Limb (tissue), 2 donors: ENCODE measurements around the gene ADGRF5.

Source experiments
- DNase-seq, 2 donors: peaks; one replicate each; pipeline ENCODE4 v3.0.0-alpha.2; 2016; ENCODE audit errors: extremely low spot score in 2 of 2

The ADGRF5 gene, protein sequence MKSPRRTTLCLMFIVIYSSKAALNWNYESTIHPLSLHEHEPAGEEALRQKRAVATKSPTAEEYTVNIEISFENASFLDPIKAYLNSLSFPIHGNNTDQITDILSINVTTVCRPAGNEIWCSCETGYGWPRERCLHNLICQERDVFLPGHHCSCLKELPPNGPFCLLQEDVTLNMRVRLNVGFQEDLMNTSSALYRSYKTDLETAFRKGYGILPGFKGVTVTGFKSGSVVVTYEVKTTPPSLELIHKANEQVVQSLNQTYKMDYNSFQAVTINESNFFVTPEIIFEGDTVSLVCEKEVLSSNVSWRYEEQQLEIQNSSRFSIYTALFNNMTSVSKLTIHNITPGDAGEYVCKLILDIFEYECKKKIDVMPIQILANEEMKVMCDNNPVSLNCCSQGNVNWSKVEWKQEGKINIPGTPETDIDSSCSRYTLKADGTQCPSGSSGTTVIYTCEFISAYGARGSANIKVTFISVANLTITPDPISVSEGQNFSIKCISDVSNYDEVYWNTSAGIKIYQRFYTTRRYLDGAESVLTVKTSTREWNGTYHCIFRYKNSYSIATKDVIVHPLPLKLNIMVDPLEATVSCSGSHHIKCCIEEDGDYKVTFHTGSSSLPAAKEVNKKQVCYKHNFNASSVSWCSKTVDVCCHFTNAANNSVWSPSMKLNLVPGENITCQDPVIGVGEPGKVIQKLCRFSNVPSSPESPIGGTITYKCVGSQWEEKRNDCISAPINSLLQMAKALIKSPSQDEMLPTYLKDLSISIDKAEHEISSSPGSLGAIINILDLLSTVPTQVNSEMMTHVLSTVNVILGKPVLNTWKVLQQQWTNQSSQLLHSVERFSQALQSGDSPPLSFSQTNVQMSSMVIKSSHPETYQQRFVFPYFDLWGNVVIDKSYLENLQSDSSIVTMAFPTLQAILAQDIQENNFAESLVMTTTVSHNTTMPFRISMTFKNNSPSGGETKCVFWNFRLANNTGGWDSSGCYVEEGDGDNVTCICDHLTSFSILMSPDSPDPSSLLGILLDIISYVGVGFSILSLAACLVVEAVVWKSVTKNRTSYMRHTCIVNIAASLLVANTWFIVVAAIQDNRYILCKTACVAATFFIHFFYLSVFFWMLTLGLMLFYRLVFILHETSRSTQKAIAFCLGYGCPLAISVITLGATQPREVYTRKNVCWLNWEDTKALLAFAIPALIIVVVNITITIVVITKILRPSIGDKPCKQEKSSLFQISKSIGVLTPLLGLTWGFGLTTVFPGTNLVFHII (N-terminal part only)

DNA sequence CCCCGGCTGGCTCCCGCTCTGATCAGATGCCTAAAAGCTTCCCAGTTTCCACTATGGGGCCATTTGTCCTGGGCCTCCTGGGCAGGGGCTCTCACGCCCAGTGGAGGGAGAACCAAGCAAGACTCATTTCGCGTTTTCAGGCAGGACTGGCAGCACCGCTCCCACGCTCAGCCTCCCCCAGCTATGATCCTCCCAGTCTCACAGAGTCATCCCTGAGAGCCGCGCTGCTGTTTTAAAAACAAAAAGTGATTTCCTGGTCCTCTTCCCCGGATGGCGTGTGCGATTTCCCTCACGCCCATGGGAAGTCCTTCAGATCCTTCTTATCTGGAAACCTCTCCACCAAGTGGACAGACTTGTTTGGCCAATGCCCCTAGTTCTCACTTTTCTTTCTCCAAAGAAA, at the start of gene ADGRF5:
Gene ADGRF5, minus strand, starts transcription at position 208 of the 400 bp plus-strand sequence. CDS start 15,176 bp downstream, outside the sequence.
- no peak for DNase-seq

DNA sequence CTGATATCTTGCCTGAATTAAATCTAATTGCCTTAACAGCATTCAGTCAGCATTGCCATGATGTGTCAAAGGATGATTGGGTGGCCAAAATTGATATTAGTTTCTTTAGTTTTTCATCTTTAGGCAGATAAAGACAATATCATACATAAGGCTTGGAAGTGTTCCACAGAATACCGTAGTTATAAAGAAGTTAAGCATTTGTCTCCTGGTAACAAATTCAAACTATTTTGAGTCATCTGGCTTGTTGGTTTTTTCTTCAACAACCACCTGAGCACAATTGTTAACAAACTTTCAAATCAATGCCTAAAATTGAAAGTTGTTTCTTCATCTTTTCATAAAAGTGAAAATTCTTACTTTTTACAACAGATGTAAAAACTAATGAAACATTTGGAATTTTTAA, 47.5 kb upstream of the ADGRF5 start:
- DNase-seq, result no peak

GRCh38 chr6:46967826-46968349, 46.1 kb upstream of the ADGRF5 start:
- DNase-seq, result no peak

DNA sequence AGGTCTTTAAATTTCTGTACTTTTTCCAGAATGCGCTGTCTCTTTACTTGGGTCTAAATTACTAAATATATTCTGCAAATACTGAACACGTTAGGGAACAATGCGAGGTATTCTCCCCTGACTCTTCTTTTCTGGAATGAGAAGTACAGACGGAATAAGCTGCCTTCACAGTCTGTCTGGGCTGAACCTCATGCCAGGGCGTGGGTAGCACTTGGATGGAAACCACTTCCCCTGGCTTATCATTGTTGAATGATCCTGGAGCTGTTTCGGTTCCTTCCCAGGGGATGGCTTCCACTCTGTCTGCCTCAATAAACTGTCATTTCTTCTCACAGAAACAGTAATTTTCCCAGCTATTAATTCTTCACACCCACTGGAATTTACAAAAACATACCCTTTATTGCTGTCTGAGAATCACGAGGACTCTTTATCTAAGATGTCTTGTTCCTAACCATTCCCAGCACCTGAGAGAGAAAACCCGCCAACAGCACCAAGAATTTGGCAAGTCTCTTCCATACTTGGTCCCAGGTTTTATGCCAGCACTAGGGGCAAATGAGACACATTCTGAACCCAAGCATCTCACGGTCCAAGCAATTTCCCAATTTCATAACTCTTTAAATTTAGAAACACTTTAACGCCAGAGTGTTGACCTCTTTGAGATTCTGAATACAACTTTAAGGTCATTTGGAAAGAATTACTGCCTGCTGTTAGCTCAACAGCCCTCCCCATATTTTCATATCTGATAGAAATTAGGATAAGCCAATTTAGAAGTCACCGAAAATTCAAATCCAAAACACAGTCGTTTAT, 43.2 kb upstream of the ADGRF5 start:
- no peak for DNase-seq

- DNase-seq, result no peak
Measured at GRCh38 chr6:46963626-46964025, 41.9 kb upstream of the ADGRF5 start.

GRCh38 chr6:46963039-46963438, 41.3 kb upstream of the ADGRF5 start:
- DNase-seq, result no peak

DNA sequence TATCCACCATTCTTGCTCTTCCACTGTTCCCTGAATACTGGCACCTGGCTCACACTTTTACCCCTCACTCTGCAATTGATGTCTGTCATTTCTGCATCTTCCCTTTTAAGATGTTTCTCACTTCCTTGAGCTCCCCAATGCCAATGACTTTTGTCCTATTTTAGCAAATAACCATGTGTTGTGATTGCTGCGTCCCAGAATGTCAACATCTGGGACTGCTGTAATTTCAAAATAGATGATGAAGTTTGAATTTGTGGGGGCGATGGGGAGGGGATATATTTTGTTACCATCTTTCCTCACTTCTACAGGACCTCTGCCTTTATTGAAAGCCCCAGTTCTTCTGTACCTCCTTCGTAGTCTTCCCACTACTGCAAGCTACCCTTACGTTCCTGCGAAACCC, 40.0 kb upstream of the ADGRF5 start:
- no peak for DNase-seq

DNA sequence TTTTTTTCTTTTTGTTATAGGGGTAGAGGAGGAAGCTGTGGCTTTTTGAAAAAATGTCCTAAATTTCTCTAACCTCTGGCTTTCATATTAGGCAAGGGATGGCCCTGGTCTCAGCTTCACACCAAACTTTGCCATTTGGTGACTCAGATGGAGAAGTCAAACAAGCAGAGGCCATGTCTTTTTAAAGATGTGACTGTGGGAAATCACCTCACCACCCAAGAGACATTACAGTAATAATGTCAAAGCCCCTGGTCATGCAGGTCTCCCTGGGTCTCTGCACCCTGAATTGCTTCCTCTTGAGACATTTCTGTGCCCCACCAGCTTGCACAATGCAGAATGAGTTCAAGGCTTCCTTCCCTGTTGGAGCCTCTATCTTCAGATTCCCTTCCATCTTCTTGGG, 39.5 kb upstream of the ADGRF5 start:
- no peak for DNase-seq

DNA sequence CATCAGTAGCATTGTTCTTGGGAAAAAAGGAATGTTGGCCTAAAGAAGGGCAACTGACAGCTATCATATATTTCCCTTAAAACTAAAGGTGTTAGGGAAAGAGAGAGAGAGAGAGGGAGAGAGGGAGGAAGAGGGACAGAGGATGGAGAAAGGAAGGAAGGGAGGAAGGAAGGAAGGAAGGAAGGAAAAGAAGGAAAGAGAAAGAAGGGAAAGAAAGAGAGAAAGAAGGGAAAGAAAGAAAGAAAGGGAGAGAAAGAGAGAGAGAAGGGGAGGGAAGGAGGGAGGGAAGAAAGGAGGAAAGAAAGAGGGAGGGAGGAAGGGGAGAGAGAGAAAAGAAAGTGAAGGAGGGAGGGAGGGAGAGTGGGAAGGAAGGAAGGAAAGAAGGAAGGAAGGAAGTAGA, 37.7 kb upstream of the ADGRF5 start:
- DNase-seq, result no peak

- DNase-seq, result no peak
Measured at GRCh38 chr6:46956409-46956808, 34.7 kb upstream of the ADGRF5 start.

DNA sequence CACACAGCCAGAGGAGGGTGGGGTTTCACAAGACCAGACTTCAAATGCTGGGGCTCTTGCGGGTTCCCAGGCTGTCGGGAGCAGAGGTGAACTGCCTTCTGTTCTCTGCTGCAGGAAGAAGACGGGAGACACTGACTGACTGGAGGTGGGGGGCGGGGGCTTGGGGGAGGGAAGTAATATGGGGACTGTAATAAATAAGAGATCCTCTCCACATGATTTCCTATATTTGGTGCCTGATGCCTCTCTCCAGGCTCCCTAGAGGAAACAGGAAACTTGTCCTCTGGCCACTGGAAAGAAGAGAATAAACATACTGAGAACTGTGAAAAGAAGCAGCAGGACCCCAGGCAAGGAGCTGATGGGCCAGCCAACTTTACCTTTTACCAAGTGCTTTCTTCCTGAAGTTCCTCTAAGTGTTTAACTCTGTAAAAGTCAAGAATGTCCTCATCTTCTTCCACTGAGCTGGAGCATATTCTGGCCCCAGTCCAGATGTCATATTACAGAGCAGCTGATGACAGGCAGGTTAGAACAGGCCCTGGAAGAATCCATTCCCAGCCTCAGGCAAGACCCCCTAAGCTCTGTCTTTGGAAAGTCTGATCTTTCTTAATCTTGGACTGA, 33.2 kb upstream of the ADGRF5 start:
- peak in 1 of 2 donors; percentile 2 for DNase-seq

- no peak for DNase-seq
Measured at GRCh38 chr6:46953921-46954320, 32.2 kb upstream of the ADGRF5 start.

GRCh38 chr6:46949632-46950280, 28.0 kb upstream of the ADGRF5 start:
- DNase-seq, result no peak

- DNase-seq, result no peak
Measured at GRCh38 chr6:46948699-46949098, 27.0 kb upstream of the ADGRF5 start.

DNA sequence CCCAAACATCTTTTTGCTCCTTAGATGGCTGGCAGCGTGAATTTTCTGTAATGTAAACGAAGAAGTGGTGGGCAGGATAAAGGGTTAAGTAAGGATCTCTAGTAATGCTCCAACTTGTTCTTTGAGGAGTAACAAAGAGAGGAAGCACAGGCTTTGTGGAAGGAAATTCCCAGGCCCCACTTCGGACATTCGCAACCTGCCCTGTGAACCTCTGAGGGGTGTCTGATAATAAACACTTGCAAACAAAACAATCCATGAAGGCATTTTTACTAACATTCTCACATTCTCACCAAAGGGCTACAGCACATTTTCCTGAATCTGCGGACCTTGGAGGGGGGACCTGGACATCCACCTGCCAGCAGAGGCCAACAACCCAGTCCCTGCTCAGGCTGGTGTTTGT, 25.8 kb upstream of the ADGRF5 start:
- no peak for DNase-seq

DNA sequence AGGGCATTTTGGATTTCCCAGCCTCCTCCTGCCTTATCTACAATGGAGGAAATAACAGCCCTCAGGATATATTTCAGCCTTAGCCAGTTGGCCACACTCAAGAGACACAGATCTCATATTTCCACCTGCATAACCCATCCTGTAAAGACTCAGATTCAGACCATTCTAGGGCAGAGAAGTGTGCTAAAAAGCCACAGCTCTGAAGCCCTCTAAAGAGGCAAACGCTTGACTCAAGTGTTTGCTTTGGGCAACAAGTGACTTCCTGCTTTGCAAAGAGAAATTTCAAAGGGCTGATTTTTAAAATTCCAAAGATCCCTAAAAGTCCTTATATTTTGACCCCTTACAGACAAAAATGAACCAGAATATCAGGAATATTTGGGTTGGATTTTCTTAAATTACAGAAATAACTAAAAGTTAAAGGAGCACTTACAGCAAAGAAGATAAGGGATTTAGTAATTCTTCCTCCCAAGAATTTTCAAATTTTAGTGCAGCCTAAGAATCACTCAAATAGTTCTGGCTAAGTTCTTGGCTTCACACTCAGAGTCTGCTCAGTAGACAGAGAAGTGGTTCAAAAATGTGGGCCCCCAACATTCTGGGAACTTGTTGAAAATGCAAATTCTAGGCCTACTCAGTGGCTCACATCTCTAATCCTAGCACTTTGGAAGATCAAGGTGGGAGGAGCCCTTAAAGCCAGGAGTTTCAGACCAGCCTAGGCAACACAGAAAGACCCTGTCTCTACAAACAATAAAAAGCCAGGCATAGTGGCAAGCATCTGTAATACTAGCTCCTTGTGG, 18.9 kb upstream of the ADGRF5 start:
- no peak for DNase-seq

DNA sequence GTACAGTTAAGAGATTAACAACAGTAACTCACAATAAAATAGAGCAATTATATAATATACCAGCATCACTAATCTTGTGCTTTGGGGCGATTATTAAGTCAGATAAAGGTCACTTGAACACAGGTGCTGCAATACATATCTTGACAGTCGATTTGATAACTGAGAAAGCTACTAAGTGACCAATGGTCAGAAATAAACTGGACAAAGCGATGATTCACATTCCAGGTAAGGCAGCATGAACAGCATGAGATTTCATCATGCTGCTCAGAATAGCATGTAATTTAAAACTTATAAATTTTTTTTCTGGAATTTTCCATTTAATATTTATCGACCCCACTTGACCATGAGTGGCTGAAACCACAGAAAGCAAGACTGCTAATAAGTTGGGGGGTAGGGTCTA, 15.9 kb upstream of the ADGRF5 start:
- no peak for DNase-seq

DNA sequence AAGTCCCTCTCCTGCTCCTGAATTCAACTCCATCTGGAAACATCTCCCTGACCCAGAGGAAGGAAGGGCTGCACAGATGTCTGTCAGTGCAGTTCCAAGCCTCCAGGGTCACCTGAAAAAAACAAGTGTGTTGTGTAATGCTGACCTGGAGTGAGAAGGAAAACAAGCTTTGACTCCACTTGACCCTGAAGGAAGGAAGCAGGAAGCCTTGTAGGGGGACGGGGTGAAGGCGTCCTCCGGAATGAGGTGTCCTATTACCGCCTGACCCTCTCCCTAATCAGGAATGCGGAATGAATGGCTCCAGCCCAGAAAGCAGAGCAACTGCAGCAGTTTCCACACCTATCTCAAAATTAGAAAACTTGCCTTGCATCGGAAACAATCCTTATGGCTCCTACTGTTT, 13.9 kb upstream of the ADGRF5 start:
- no peak for DNase-seq

- DNase-seq, result no peak
Measured at GRCh38 chr6:46933751-46934150, 12.0 kb upstream of the ADGRF5 start.
